MV-4-11 (cell line): Measurements from ENCODE around the gene MAGEB6.
"Not testable (repeated sequence)": the region's sequence is repeated elsewhere in the genome, so short reads cannot be mapped to it uniquely, and the experiment has no call there.

ENCODE experiments used
- DNase-seq: peaks from one replicate; lab custom pipeline; 2025; lab: John Stamatoyannopoulos, UW

Gene MAGEB6

GRCh38 chrX:26192204-26192603 is at the start of gene MAGEB6:
Gene MAGEB6 (plus strand): TSS chrX:26192440. CDS start chrX:26193847, 1,407 bp downstream.
- no peak for DNase-seq

- no peak for DNase-seq
These were observed 46.2 kb upstream of the MAGEB6 start for GRCh38 chrX:26146024-26146423.

GRCh38 chrX:26160301-26160700 is 31.9 kb upstream of the MAGEB6 start, which contains the start of gene MAGEB6B:
Gene MAGEB6B (plus strand): TSS chrX:26160601. CDS start chrX:26160601, 0 bp downstream.
- DNase-seq, result no peak

- no peak for DNase-seq
These were observed 11.3 kb downstream of the MAGEB6 start for GRCh38 chrX:26203561-26203960.

- DNase-seq, result not testable (repeated sequence)
These were observed 12.5 kb downstream of the MAGEB6 start for GRCh38 chrX:26204717-26205116.

- no peak for DNase-seq
These were observed 15.8 kb downstream of the MAGEB6 start for GRCh38 chrX:26208012-26208411.

- no peak for DNase-seq
These were observed 23.6 kb downstream of the MAGEB6 start, which contains the start of gene MAGEB5 for GRCh38 chrX:26215869-26216268. Gene MAGEB5 (plus strand): TSS chrX:26216169. CDS start chrX:26217302, 1,133 bp downstream.

GRCh38 chrX:26219351-26219750 is 27.1 kb downstream of the MAGEB6 start:
- DNase-seq, result no peak

- DNase-seq, result no peak
These were observed 41.9 kb downstream of the MAGEB6 start for GRCh38 chrX:26234177-26234576.
